Motor neuron (in vitro differentiated cells): ENCODE measurements around the gene KRT36. TPM values are rescaled to one million over a fixed set of nuclear protein-coding genes. Genes with fewer than 3 reads are reported as not detected.

Experiments used
- ATAC-seq, 8 experiments: fragments of 200-7000 bp; cut with Tn5 transposase; replicated peaks in 6 of 8; 2 replicates each; pipeline ENCODE4 v1.8.0; 2021; ENCODE audit warnings: mild to moderate bottlenecking in 8 of 8, moderate library complexity in 8 of 8
- H3K27ac ChIP-seq, 2 donors: fragments of 250-450 bp; sonication (Bioruptor Pico); 2 replicates each; pipeline ENCODE4 v1.9.0; 2021; ENCODE audit warnings: antibody characterized with exemption in 2 of 2, mild to moderate bottlenecking in 2 of 2, moderate library complexity in 1 of 2
- H3K4me1 ChIP-seq, 2 donors: fragments of 250-450 bp; sonication (Bioruptor Pico); replicated peaks in 1 of 2; 2 replicates each; pipeline ENCODE4 v1.6.1; 2021; ENCODE audit warnings: antibody characterized with exemption in 2 of 2, mild to moderate bottlenecking in 2 of 2, moderate library complexity in 1 of 2
- H3K4me3 ChIP-seq, 5 donors: fragments of 250-450 bp; sonication (Bioruptor Pico); 2 replicates each; pipeline ENCODE4 v1.9.0; 2021; ENCODE audit warnings: antibody characterized with exemption in 5 of 5, mild to moderate bottlenecking in 5 of 5, moderate library complexity in 4 of 5
- WGBS, 10 experiments: fragments of 450-650 bp; shearing (Covaris generic); methylation state at CpG; one replicate each; pipeline ENCODE4 v1.0.0; 2022; 5-methylcytosine and 5-hydroxymethylcytosine counted together
- in situ Hi-C, 9 experiments: fragments of 400-800 bp; cut with MboI; loops; one replicate each; pipeline ENCODE4 v1.15.0; 2021; ENCODE audit warnings: low sequenced_read_pairs in 9 of 9, low pct_unique_long_range_greater_than_20kb in 2 of 9; ENCODE audit not compliant: unreplicated experiment in 9 of 9
- total RNA-seq, 8 experiments: library from RNA; unstranded; fragments of 300-600 nt; gene quantifications; 2 replicates each; pipeline versions ENCODE4 v1.2.3 to v1.2.4, GENCODE V29; 2022

The KRT36 gene
- total RNA-seq, 8 experiments from 2014 or later = 0.19 to 0.25 TPM; not detected in 6

DNA sequence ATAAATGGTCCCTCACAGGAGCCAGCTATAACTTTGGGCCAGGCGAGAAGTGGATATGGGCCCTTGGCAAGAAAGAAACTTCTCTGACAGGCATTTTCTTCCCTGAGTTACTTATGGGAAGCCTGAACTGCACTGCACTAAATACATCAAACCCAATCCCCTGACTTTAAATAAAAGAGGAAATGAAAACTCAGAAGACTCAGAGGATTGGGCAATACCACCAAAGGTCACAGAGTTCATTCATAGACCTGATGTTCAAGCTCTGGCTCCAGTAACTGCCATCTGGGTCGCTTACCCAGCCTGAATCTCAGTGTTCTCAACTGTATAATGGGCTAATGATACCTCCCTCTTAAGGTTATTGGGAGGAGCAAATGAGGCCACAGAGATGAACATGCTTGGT, 9.6 kb downstream of the KRT36 start:
- in situ Hi-C loops = loop anchor here in 2 of 9 experiments (25.0 kb wide), 1 partner anchor 568 kb away; no protein-coding TSS in a partner anchor
- Histone ChIP-seq H3K4me1 (no peaks in the 10 kb centered on the region), H3K4me3 (no peak overlapping the region), H3K27ac (no peak overlapping the region)
- ATAC-seq = no peak
- WGBS, 10 experiments = 10 to 100% (median 40%) methylated on average over 1 to 2 of the region's 2 CpGs; no CpG with 5 or more reads in 5 of the 10 experiments

DNA sequence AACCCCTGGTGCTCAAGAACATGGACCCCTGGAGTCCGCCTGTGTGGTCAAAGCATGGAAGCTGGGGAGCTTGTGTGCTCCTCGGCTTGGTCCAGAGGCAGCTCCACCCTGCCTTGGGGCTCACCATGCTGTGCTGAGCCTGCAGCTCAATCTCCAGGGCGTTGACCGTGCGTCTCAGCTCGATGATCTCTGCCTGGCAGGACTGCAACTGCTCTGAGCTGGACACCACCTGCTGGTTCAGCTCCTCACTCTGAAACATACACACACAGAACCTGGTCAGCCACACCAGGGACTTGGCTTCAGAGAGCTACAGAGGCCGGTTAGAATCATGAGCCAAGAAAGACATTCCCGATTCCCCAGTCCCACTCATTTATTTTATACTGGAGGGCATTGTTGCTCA, 11.5 kb downstream of the KRT36 start:
- Histone ChIP-seq H3K4me3 (no peak overlapping the region), H3K4me1 (no peaks in the 10 kb centered on the region), H3K27ac (no peak overlapping the region)
- WGBS, 10 experiments = 60 to 94% (median 88%) methylated on average over 1 to 5 of the region's 8 CpGs; no CpG with 5 or more reads in 4 of the 10 experiments
- ATAC-seq = peak in 3 of 8 experiments; percentile 63 to 95 (median 65)
- in situ Hi-C loops = loop anchor here in 2 of 9 experiments (25.0 kb wide), 1 partner anchor 566 kb away; no protein-coding TSS in a partner anchor

DNA sequence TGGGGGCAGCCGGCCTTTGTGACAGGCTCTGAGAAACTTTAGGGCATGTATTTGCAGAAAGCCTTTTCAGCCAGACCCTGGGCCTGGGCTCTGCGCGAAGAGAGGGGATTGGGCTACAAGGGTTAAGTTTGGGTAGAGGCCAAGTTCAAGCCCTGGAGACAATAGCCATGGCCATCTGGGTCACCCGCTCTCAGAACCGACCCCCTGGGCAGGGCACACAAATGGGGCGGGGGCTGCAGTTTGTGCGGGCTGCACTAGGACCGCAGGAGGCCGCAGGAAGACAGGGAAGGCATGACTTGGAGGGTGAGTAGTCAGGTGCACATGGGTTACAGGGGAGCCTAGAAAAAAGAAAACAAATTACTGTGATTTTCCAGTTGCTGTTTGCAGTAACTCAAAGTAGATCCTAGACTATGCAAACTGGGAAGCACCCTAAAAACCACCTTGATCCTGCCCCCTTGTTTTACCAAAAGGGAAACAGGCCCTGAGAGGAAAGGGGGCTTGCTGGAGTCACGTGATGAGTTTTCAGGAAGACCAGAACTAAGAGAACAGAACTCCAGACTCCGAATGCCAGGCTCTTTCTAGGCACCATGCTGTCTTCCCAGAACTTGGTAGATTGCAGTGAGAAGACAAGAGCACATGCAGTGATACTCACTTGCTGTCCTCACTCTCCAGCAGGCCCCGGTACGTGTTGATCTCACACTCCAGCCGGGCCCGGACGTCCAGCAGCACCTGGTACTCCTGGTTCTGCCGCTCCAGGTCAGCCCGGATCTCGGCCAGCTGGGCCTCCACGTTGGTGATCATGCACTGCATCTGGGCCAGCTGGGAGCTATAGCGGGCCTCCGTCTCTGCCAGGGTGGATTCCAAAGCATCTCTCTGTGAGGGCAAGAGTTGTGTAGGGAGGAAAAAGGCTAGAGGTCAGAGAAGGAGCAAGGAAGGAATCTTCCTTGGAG, 12.6 kb downstream of the KRT36 start:
- 20 to 97% (median 74%) methylated on average over 1 to 12 of the region's 22 CpGs; no CpG with 5 or more reads in 3 of the 10 experiments for WGBS, 10 experiments
- no peak for ATAC-seq
- no peak overlapping the region for H3K27ac ChIP-seq
- no peak overlapping the region for H3K4me3 ChIP-seq
- H3K4me1 ChIP-seq = no peaks in the 10 kb centered on the region
- in situ Hi-C loops = loop anchor here in 2 of 9 experiments (25.0 kb wide), 1 partner anchor 565 kb away; no protein-coding TSS in a partner anchor

DNA sequence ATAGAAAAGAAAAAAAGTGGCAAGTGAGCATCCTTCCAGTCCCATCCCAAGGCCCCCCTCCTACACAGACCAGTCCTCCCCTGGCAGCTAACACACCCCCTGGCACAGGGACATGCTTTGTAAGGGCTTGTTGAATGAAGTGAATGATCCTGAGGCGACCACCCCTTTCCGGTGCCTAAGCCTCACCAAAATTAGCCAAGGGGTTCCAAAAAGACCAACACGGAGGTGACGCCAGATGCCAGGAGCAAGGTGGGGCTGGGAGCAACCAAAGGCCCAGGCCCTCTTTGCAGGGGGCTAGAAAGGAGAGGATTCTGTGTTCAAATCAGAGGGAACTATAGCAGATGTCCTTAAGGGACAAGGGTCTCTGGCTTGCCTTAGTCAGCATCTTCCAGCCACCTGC, 14.3 kb downstream of the KRT36 start:
- Histone ChIP-seq H3K4me3 (no peak overlapping the region), H3K27ac (no peak overlapping the region), H3K4me1 (no peaks in the 10 kb centered on the region)
- WGBS, 10 experiments = 83 to 100% (median 88%) methylated on average over 1 to 4 of the region's 4 CpGs; no CpG with 5 or more reads in 5 of the 10 experiments
- no peak for ATAC-seq
- in situ Hi-C loops = loop anchor here in 2 of 9 experiments (25.0 kb wide), 1 partner anchor 563 kb away; no protein-coding TSS in a partner anchor

DNA sequence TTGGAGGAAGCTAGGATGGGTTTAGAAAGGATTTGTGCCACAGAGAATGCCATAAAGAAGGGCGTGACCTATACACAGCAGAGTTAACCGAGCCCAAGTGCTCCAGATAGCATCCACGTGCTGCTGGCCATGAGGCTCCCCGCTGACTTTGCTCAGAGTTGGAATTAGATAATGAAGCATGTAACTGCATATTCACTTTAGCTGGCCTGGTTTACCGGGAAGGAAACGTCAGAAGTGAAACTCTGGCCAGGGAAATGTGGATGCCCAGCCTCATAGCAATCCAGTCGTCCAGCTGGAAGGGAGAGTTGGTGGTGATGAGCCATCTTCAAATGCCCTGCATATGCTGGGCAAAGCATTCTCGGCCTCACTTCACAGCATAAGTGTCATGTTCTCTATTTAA, 14.8 kb downstream of the KRT36 start:
- Histone ChIP-seq H3K27ac (no peak overlapping the region), H3K4me1 (no peaks in the 10 kb centered on the region), H3K4me3 (no peak overlapping the region)
- peak in 3 of 8 experiments; percentile 77 to 97 (median 91) for ATAC-seq
- 13 to 74% (median 62%) methylated on average over 2 to 8 of the region's 8 CpGs; no CpG with 5 or more reads in 1 of the 10 experiments for WGBS, 10 experiments
- in situ Hi-C loops = loop anchor here in 2 of 9 experiments (25.0 kb wide), 1 partner anchor 563 kb away; no protein-coding TSS in a partner anchor

DNA sequence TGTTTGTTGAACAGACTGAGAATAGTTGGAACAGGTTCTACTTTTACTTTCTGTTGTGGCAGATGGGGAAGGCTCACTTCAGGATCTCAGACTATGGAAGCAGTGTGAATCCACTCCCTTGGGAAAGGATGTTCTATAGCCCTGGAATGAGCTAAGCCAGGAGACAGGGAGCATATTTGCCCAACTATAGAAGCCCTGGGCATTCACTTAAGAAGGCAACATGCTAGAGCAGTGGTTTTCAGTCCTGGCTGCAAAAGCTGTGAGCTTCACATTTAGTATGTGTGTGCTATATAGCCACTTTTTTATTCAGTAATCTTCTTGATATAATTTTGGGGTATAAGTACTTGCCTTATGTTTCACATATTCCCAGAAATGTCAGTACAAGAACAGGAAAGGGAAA, 21.4 kb downstream of the KRT36 start:
- ATAC-seq = no peak

DNA sequence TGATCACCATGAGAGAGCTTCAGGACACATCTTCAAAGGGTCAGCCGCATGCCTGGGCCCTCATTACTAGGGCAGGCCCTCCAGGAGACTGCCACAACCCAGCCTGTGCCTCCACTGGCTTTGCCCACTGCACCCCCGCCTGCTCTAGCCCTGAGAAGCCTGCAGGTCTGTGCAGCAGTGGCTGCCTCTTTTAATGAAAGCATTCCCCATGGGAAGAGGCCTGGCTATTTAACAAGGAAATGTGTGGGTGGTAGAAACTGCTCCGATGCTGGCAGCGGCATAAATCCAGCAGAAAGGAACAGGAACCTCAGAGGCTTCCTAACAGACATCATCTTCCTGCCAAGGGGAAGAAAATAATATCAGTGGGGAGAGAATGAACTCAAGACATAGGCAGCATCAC, 22.1 kb downstream of the KRT36 start:
- WGBS, 10 experiments = 72 to 92% (median 79%) methylated on average over 2 of the region's 4 CpGs; no CpG with 5 or more reads in 6 of the 10 experiments
- H3K4me1 ChIP-seq = no peaks in the 10 kb centered on the region
- H3K27ac ChIP-seq = no peak overlapping the region

More for the DNA sequence above, 21.4 kb downstream of the KRT36 start:
- no peak overlapping the region for H3K27ac ChIP-seq
- in situ Hi-C loops = no loop called here
- no peak overlapping the region for H3K4me3 ChIP-seq
- no peaks in the 10 kb centered on the region for H3K4me1 ChIP-seq

DNA sequence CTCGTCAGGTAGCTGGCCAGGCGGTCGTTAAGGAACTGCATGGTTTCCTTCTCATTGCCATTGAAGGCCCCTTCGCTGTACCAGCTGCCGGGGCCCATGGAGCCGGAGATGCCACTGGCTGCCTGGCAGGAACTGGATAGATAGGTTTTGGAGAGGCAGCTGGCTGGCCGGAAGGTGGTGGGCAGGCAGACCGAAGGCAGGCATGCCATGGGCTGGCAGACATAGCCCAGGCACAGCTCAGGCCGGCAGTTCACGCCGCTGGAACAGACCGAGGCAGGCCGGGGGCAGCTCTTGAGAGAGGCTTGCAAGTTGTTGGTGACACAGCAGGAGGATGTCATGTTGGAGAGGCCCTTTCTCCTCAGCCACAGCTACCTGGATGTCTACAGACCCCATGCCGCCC, 22.7 kb downstream of the KRT36 start, which contains the start of gene KRT32:
TSS of gene KRT32 (minus strand) at position 399 of the 400 bp plus-strand sequence. CDS start at position 338, 61 bp downstream.
- H3K27ac ChIP-seq = no peak within 1 kb of the TSS
- WGBS, 10 experiments = 40 to 100% (median 77%) methylated on average over 1 to 5 of the region's 14 CpGs; no CpG with 5 or more reads in 6 of the 10 experiments
- in situ Hi-C loops = no loop called here
- H3K4me1 ChIP-seq = no peaks in the 10 kb centered on the region
- H3K4me3 ChIP-seq = no peak within 1 kb of the TSS
- ATAC-seq = no peak

More for the DNA sequence above, 22.1 kb downstream of the KRT36 start:
- in situ Hi-C loops = no loop called here
- peak in 1 of 8 experiments; percentile 50 for ATAC-seq
- no peak overlapping the region for H3K4me3 ChIP-seq

DNA sequence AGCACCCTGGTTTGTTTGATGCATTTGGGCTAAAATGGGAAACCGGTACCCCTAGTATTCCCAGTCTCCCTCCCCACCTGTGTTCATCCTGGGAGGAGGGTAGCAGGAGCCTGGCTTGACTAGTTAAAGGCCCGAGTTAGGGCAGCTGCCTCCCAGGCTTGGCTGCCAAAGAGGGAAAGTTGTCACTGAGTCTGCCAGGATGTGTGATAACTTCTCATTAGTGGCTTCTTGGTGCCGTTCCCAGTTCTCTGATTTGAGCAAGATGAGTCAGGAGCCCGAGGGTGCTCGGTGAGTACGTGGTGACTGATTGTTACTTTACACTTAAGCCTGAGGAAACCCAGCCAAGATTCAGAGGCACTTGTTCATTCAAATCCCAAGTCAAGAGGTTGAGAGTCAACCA, 25.0 kb downstream of the KRT36 start:
- H3K27ac ChIP-seq = no peak overlapping the region
- H3K4me1 ChIP-seq = no peaks in the 10 kb centered on the region
- 0 to 100% (median 79%) methylated on average over 2 to 6 of the region's 6 CpGs; no CpG with 5 or more reads in 4 of the 10 experiments for WGBS, 10 experiments
- in situ Hi-C loops = no loop called here
- ATAC-seq = peak in 3 of 8 experiments; percentile 29 to 99 (median 65)
- no peak overlapping the region for H3K4me3 ChIP-seq

DNA sequence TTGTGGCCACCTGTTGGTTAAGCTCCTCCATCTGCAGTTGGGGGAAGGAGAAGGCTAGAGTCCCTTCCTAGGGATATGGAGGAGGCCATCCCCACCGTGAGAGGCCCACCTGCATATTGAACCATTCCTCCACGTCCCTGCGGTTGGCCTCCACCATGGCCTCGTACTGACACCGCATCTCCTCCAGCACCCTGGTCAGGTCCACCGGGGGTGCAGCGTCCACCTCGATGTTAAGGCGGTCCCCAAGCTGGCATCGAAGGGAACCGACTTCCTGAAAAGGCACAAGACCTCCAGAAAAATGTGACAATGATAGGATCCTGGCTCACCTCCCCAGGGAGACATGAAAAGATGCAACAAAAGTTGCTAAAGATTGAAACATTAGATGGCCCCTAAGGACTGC, 25.5 kb downstream of the KRT36 start:
- H3K4me3 ChIP-seq = no peak overlapping the region
- in situ Hi-C loops = no loop called here
- H3K4me1 ChIP-seq = no peaks in the 10 kb centered on the region
- no peak overlapping the region for H3K27ac ChIP-seq
- WGBS, 10 experiments = 0 to 86% (median 80%) methylated on average over 1 to 4 of the region's 11 CpGs; no CpG with 5 or more reads in 3 of the 10 experiments
- no peak for ATAC-seq

DNA sequence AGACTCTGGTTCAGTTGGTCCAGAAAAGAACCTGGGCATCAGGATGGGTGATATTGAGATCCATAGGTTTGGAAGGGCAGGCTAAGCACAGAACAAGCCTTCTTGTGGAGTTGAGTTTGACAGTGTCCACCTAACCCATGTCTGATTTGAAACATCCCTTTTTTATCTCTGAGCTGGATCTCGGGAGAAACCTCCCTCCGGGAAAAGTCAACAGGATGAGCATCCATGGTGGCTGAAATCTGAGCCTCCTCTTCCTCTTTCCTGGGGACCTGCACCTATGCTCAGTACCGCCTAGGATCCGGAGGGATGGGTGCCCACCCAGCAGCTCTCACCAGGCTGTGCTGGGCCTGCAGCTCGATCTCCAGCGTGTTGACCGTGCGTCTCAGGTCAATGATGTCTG, 26.0 kb downstream of the KRT36 start:
- ATAC-seq = no peak
- Histone ChIP-seq H3K27ac (no peak overlapping the region), H3K4me1 (no peaks in the 10 kb centered on the region), H3K4me3 (no peak overlapping the region)
- in situ Hi-C loops = no loop called here
- 40 to 100% (median 93%) methylated on average over 1 to 2 of the region's 8 CpGs; no CpG with 5 or more reads in 3 of the 10 experiments for WGBS, 10 experiments

DNA sequence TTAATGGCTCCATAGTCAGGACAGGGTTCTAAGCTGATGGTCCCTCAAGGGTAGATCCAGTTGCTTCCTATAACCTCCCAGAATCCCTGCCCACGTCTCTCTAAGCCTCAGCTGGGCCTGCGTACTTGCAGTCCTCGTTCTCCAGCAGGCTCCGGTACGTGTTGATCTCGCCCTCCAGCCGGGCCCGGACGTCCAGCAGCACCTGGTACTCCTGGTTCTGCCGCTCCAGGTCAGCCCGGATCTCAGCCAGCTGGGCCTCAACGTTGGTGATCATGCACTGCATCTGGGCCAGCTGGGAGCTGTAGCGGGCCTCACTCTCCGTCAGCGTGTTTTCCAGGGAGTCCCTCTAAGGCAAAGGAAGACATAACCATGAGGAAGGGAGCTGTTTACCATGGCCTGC, 27.0 kb downstream of the KRT36 start:
- no peak overlapping the region for H3K27ac ChIP-seq

DNA sequence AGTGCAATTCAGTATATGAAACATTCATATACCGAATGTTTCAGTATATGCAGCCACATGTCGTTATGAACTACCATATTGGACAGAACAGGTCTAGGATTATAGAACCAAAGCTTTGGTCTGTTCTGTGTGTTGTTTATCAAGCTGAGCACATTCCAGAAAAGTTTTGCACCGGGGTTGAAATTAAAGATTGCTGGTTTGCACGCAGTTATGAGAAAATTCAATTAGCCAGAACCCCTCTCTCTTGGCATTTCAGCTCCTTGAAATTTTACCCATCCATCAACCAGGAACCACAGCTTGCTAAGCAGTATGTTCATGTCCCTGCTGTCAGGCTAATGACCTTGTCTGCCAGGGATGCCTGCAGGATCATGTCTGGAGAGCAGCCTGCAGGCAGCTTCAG, 32.0 kb downstream of the KRT36 start:
- 19 to 90% (median 67%) methylated on average over 1 to 4 of the region's 4 CpGs; no CpG with 5 or more reads in 2 of the 10 experiments for WGBS, 10 experiments
- Histone ChIP-seq H3K4me3 (no peak overlapping the region), H3K4me1 (no peaks in the 10 kb centered on the region), H3K27ac (no peak overlapping the region)
- ATAC-seq = no peak
- in situ Hi-C loops = no loop called here

More for the DNA sequence above, 27.0 kb downstream of the KRT36 start:
- no peak for ATAC-seq
- Histone ChIP-seq H3K4me1 (no peaks in the 10 kb centered on the region), H3K4me3 (no peak overlapping the region)
- in situ Hi-C loops = no loop called here
- 0 to 73% (median 59%) methylated on average over 1 to 5 of the region's 15 CpGs; no CpG with 5 or more reads in 6 of the 10 experiments for WGBS, 10 experiments
